PC-9 (cell line): ENCODE data around the gene ZMYND10.

Experiments used
- EZH2 ChIP-seq: fragments of 200-600 bp; sonication (generic); IDR thresholded peaks from 2 replicates; pipeline ENCODE4 v1.8.0; 2017; ENCODE audit warnings: antibody characterized with exemption, low read depth
- TF ChIP-seq, protein P1 (sequence below): fragments of 200-600 bp; sonication (generic); conservative IDR thresholded peaks from 2 replicates; pipeline ENCODE4 v1.6.1; 2017; ENCODE audit warnings: mixed run types, antibody characterized with exemption, mild to moderate bottlenecking, moderate library complexity

DNA sequence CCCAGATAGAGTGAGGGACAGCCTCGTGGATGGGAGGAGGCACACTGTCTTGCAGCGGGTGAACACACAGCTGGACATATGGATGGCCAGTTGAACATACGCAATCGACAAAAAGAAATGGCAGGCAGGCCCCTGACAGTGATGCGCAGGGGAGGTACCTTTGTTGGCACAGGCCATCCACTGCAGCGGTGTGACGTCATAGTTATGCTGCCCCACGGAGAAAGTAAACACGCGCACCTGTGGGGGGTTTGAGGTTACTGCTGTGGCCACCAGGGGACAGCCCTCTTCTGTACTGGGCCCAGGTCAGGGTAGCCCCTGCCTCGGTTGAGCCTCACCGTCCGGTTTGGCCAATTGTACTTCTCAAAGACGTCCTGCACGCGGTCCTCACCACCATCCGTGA, 33.2 kb upstream of the ZMYND10 start:
- TF ChIP-seq EZH2: no peak
- TF ChIP-seq, protein P1, sequence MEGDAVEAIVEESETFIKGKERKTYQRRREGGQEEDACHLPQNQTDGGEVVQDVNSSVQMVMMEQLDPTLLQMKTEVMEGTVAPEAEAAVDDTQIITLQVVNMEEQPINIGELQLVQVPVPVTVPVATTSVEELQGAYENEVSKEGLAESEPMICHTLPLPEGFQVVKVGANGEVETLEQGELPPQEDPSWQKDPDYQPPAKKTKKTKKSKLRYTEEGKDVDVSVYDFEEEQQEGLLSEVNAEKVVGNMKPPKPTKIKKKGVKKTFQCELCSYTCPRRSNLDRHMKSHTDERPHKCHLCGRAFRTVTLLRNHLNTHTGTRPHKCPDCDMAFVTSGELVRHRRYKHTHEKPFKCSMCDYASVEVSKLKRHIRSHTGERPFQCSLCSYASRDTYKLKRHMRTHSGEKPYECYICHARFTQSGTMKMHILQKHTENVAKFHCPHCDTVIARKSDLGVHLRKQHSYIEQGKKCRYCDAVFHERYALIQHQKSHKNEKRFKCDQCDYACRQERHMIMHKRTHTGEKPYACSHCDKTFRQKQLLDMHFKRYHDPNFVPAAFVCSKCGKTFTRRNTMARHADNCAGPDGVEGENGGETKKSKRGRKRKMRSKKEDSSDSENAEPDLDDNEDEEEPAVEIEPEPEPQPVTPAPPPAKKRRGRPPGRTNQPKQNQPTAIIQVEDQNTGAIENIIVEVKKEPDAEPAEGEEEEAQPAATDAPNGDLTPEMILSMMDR: no peak
